ENCODE measurements around the gene DCLRE1A. TPM values are rescaled to one million over a fixed set of nuclear protein-coding genes. Genes with fewer than 3 reads are reported as not detected.
A peak's percentile ranks its signal among the peaks of the same experiment; 100 is the strongest.
"Not testable (repeated sequence)": the region's sequence is repeated elsewhere in the genome, so short reads cannot be mapped to it uniquely, and the experiment has no call there.

Gene DCLRE1A
- total RNA-seq, 1 experiment from 2014 or later: 15.0 TPM

- ATAC-seq; H3K9me3 ChIP-seq (ENCODE audit: control insufficient read depth, insufficient read depth, low read depth, low read length); H3K27ac ChIP-seq (ENCODE audit: low read length); BruUV-seq (replicated peaks); intact Hi-C loops (cut with micrococcal nuclease; ENCODE audit: unreplicated experiment); H3K4me1 ChIP-seq (ENCODE audit: control insufficient read depth, insufficient read depth, low read length); DNase-seq (ENCODE audit: low read depth, low spot score); POLR2A ChIA-PET; H3K4me3 ChIP-seq (ENCODE audit: low read depth in 2 of 2, low read length in 2 of 2); CTCF ChIA-PET; H3K27me3 ChIP-seq (ENCODE audit: control insufficient read depth, insufficient read depth, low read length); in situ Hi-C loops (cut with HindIII; ENCODE audit: low pct_unique_long_range_greater_than_20kb, low sequenced_read_pairs); H3K36me3 ChIP-seq (ENCODE audit: control insufficient read depth, insufficient read depth, low read length): not testable (repeated sequence)
Measured at GRCh38 chr10:113821306-113821705, 32.6 kb downstream of the DCLRE1A start.

- Histone ChIP-seq H3K4me1 (ENCODE audit: control insufficient read depth, insufficient read depth, low read length) (no peaks in the 10 kb centered on the region), H3K9me3 (ENCODE audit: control insufficient read depth, insufficient read depth, low read depth, low read length) (no peaks in the 10 kb centered on the region), H3K4me3 (ENCODE audit: low read depth in 2 of 2, low read length in 2 of 2) (no peak overlapping the region), H3K27ac (ENCODE audit: low read length) (no peak overlapping the region), H3K27me3 (ENCODE audit: control insufficient read depth, insufficient read depth, low read length) (no peaks in the 10 kb centered on the region), H3K36me3 (ENCODE audit: control insufficient read depth, insufficient read depth, low read length) (no peaks in the 10 kb centered on the region)
- no peak for DNase-seq (ENCODE audit: low read depth, low spot score)
- 0 out of 2 replicates have a peak, but pooled peaks have one; percentile 42 for ATAC-seq
- no TSS peak for BruUV-seq (replicated peaks)
- ChIA-PET CTCF (no interaction called here), POLR2A (no interaction called here)
- in situ Hi-C loops (cut with HindIII; ENCODE audit: low pct_unique_long_range_greater_than_20kb, low sequenced_read_pairs) (no loop called here), intact Hi-C loops (cut with micrococcal nuclease; ENCODE audit: unreplicated experiment) (no loop called here)
- TF ChIP-seq SIN3A (IDR thresholded peaks at IDR 0.05; ENCODE audit: borderline replicate concordance, insufficient read depth, low read depth, low read length): no peak
- TF ChIP-seq TCF7L2 (IDR thresholded peaks at IDR 0.05; ENCODE audit: low read depth, low read length): no peak
- peak; percentile 41 for TF ChIP-seq CTCF (IDR thresholded peaks at IDR 0.05)
Measured at GRCh38 chr10:113820507-113820906, 33.4 kb downstream of the DCLRE1A start.

GRCh38 chr10:113819989-113820388, 33.9 kb downstream of the DCLRE1A start:
- Histone ChIP-seq H3K4me1 (ENCODE audit: control insufficient read depth, insufficient read depth, low read length) (no peaks in the 10 kb centered on the region), H3K27ac (ENCODE audit: low read length) (no peak overlapping the region), H3K27me3 (ENCODE audit: control insufficient read depth, insufficient read depth, low read length) (no peaks in the 10 kb centered on the region), H3K9me3 (ENCODE audit: control insufficient read depth, insufficient read depth, low read depth, low read length) (no peaks in the 10 kb centered on the region), H3K4me3 (ENCODE audit: low read depth in 2 of 2, low read length in 2 of 2) (no peak overlapping the region), H3K36me3 (ENCODE audit: control insufficient read depth, insufficient read depth, low read length) (no peaks in the 10 kb centered on the region)
- in situ Hi-C loops (cut with HindIII; ENCODE audit: low pct_unique_long_range_greater_than_20kb, low sequenced_read_pairs): no loop called here
- no peak for DNase-seq (ENCODE audit: low read depth, low spot score)
- TF ChIP-seq SIN3A (IDR thresholded peaks at IDR 0.05; ENCODE audit: borderline replicate concordance, insufficient read depth, low read depth, low read length) (no peak), CTCF (IDR thresholded peaks at IDR 0.05) (no peak), POLR2AphosphoS5 (IDR thresholded peaks at IDR 0.05; ENCODE audit: low read depth, low read length) (no peak), TCF7L2 (IDR thresholded peaks at IDR 0.05; ENCODE audit: low read depth, low read length) (no peak), REST (IDR thresholded peaks at IDR 0.05; ENCODE audit: insufficient read depth in 1 of 2, low read depth in 2 of 2, low read length in 1 of 2) (no peak)
- 0 out of 2 replicates have a peak, but pooled peaks have one; percentile 34 for ATAC-seq
- ChIA-PET CTCF (interaction anchor here (0.5 to 0.6 kb wide), 3 partner anchors 84 to 1215 kb away, joined by 3 to 8 read pairs (median 3); no protein-coding TSS in a partner anchor), POLR2A (no interaction called here)
- BruUV-seq (replicated peaks): no TSS peak
- intact Hi-C loops (cut with micrococcal nuclease; ENCODE audit: unreplicated experiment): no loop called here

- in situ Hi-C loops (cut with HindIII; ENCODE audit: low pct_unique_long_range_greater_than_20kb, low sequenced_read_pairs); H3K4me3 ChIP-seq (ENCODE audit: low read depth in 2 of 2, low read length in 2 of 2); H3K27me3 ChIP-seq (ENCODE audit: control insufficient read depth, insufficient read depth, low read length); DNase-seq (ENCODE audit: low read depth, low spot score); H3K9me3 ChIP-seq (ENCODE audit: control insufficient read depth, insufficient read depth, low read depth, low read length); POLR2A ChIA-PET; ATAC-seq; CTCF ChIA-PET; H3K4me1 ChIP-seq (ENCODE audit: control insufficient read depth, insufficient read depth, low read length); intact Hi-C loops (cut with micrococcal nuclease; ENCODE audit: unreplicated experiment); H3K36me3 ChIP-seq (ENCODE audit: control insufficient read depth, insufficient read depth, low read length); H3K27ac ChIP-seq (ENCODE audit: low read length); BruUV-seq (replicated peaks): not testable (repeated sequence)
Measured at GRCh38 chr10:113814700-113815099, 39.2 kb downstream of the DCLRE1A start.

Measured in Panc1 (cell line).